ENCODE results near the gene PCDHB12. TPM values are rescaled to one million over a fixed set of nuclear protein-coding genes. Genes with fewer than 3 reads are reported as not detected.
"Not testable (repeated sequence)": the region's sequence is repeated elsewhere in the genome, so short reads cannot be mapped to it uniquely, and the experiment has no call there.

Gene PCDHB12
- total RNA-seq = not detected

DNA sequence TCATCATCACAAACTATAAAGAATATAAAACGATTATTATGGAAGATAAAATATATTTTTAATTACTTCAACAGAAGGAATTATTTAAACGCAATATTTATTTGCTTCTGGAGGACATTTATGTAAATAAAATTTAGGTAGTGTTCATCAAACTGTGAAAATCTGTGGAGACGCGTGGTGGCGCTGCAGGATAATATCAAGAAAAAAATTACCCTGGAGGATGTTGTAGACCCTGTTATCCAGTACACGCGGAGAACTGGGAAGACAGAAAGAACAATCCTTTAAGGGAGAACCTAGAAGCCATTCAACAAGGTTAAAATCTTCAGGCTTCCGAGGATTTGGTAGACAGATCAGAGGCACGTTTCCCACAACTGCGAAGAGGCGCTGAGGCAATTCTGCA, at the start of gene PCDHB12:
Gene PCDHB12 (plus strand): TSS at position 242 of the 400 bp plus-strand sequence. CDS start 189 bp downstream, outside the sequence.
- H3K4me3 Mint-ChIP-seq = no peak within 1 kb of the TSS
- DNase-seq (no peak), ATAC-seq (ENCODE audit: low read depth) (no peak)
- H3K27me3 Mint-ChIP-seq = peaks cover 13% of the 10 kb centered on the region
- POLR2A ChIA-PET = no interaction called here
- no peak within 1 kb of the TSS for H3K27ac Mint-ChIP-seq
- H3K9me3 Mint-ChIP-seq = peaks cover 7% of the 10 kb centered on the region
- no peaks in the 10 kb centered on the region for H3K4me1 Mint-ChIP-seq
- no peaks in the 10 kb centered on the region for H3K36me3 Mint-ChIP-seq

DNA sequence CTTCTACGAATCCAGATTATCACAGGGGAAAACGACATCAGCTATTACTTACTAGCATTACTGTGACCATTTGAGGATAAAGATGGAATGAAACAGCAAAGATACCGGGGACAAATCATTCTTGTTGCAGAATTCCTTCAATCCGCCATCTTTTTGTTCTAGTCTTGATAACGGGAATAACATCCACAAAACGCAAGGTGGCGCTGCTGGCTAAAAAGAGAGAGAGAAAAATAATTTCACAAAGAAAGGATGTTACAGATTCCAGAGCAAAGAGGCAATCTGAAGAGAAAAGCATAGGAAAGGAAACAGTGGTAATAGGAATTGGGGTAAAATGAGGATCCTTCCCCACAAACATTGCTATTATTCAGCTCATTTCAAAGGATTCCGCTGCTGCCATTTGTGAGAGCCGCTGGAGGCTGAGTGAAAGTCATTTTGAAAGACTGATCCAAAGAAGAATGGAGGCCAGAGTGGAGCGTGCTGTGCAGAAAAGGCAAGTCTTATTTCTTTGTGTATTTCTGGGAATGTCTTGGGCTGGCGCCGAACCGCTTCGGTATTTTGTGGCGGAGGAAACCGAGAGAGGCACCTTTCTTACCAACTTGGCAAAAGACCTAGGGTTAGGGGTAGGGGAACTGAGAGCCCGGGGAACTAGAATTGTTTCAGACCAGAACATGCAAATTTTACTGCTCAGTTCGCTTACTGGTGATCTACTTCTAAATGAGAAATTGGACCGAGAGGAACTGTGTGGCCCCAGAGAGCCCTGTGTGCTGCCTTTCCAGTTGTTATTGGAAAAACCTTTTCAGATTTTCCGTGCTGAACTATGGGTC, 35.9 kb upstream of the PCDHB12 start, which contains the start of gene PCDHB7:
Gene PCDHB7 (plus strand): TSS at position 264 of the 824 bp plus-strand sequence. CDS start 192 bp downstream, at position 456.
- no peak for DNase-seq

DNA sequence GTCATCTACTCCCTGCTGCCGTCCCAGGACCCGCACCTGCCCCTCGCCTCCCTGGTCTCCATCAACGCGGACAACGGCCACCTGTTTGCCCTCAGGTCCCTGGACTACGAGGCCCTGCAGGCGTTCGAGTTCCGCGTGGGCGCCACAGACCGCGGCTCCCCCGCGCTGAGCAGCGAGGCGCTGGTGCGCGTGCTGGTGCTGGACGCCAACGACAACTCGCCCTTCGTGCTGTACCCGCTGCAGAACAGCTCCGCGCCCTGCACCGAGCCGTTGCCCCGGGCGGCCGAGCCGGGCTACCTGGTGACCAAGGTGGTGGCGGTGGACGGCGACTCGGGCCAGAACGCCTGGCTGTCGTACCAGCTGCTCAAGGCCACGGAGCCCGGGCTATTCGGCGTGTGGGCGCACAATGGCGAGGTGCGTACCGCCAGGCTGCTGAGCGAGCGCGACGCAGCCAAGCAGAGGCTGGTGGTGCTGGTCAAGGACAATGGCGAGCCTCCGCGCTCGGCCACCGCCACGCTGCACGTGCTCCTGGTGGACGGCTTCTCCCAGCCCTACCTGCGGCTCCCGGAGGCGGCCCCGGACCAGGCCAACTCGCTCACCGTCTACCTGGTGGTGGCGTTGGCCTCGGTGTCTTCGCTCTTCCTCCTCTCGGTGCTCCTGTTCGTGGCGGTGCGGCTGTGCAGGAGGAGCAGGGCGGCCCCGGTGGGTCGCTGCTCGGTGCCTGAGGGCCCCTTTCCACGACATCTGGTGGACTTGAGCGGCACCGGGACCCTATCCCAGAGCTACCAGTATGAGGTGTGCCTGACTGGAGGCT, 34.0 kb upstream of the PCDHB12 start:
- DNase-seq; ATAC-seq (ENCODE audit: low read depth); H3K36me3 Mint-ChIP-seq; H3K9me3 Mint-ChIP-seq; POLR2A ChIA-PET; H3K4me1 Mint-ChIP-seq; H3K27me3 Mint-ChIP-seq; H3K4me3 Mint-ChIP-seq: not testable (repeated sequence)
- peak overlapping the region; percentile 18 for H3K27ac Mint-ChIP-seq

More for the DNA sequence above, 35.9 kb upstream of the PCDHB12 start, which contains the start of gene PCDHB7:
- no peaks in the 10 kb centered on the region for H3K36me3 Mint-ChIP-seq
- no peak within 1 kb of the TSS for H3K4me3 Mint-ChIP-seq
- no peaks in the 10 kb centered on the region for H3K27me3 Mint-ChIP-seq
- no peaks in the 10 kb centered on the region for H3K4me1 Mint-ChIP-seq
- POLR2A ChIA-PET = no interaction called here
- H3K9me3 Mint-ChIP-seq = peaks cover 1% of the 10 kb centered on the region
- ATAC-seq (ENCODE audit: low read depth) = no peak
- no peak within 1 kb of the TSS for H3K27ac Mint-ChIP-seq

DNA sequence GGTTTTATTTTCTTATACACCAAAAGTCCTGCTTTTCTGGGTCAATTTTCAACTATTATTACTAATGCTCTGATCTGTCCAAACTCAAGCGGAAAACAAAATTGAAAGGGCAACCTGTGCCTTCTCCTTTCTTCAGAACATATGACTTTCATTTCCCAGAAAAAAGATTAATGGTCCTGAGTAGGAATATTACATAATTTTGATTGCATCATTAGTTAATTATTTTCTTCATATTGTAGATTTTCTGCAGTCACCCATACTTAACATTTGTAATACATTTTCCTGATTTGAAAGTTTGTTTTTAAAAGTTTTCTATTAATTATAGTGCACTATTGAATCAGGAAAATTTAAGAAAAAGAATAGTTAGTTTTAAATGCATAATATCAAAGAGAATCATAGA, 32.6 kb upstream of the PCDHB12 start:
- H3K27ac Mint-ChIP-seq = no peak overlapping the region
- DNase-seq (no peak), ATAC-seq (ENCODE audit: low read depth) (no peak)
- H3K4me1 Mint-ChIP-seq = no peaks in the 10 kb centered on the region
- peaks cover 1% of the 10 kb centered on the region for H3K9me3 Mint-ChIP-seq
- POLR2A ChIA-PET = no interaction called here
- H3K36me3 Mint-ChIP-seq = no peaks in the 10 kb centered on the region
- H3K4me3 Mint-ChIP-seq = no peak overlapping the region
- H3K27me3 Mint-ChIP-seq = no peaks in the 10 kb centered on the region

DNA sequence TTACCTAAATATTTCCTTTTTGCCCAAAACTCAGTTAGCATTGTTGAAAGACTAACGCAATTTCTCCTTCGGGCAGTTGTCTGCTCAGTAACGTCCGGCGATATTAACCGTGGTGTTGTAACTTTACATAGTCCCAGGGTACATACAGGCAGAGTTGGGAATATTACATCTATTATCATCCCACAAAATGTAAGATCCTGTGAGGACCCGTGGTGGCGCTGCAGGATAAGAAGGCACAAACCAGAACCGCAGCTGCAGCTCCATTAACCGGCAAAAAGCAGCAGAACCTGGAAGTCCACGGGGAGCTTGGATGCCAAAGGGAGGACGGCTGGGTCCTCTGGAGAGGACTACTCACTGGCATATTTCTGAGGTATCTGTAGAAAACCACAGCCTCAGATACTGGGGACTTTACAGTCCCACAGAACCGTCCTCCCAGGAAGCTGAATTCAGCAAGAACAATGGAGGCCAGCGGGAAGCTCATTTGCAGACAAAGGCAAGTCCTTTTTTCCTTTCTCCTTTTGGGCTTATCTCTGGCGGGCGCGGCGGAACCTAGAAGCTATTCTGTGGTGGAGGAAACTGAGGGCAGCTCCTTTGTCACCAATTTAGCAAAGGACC, 30.8 kb upstream of the PCDHB12 start, which contains the start of gene PCDHB8:
Gene PCDHB8 (plus strand): TSS at position 214 of the 615 bp plus-strand sequence. CDS start 245 bp downstream, at position 459.
- H3K4me1 Mint-ChIP-seq; DNase-seq; H3K36me3 Mint-ChIP-seq; H3K27me3 Mint-ChIP-seq; POLR2A ChIA-PET; ATAC-seq (ENCODE audit: low read depth); H3K27ac Mint-ChIP-seq; H3K9me3 Mint-ChIP-seq; H3K4me3 Mint-ChIP-seq: not testable (repeated sequence)

DNA sequence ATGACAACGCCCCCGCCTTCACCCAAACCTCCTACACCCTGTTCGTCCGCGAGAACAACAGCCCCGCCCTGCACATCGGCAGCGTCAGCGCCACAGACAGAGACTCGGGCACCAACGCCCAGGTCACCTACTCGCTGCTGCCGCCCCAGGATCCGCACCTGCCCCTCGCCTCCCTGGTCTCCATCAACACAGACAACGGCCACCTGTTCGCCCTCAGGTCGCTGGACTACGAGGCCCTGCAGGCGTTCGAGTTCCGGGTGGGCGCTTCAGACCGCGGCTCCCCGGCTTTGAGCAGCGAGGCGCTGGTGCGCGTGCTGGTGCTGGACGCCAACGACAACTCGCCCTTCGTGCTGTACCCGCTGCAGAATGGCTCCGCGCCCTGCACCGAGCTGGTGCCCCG, 29.1 kb upstream of the PCDHB12 start:
- ATAC-seq (ENCODE audit: low read depth); POLR2A ChIA-PET; H3K9me3 Mint-ChIP-seq; H3K4me3 Mint-ChIP-seq; H3K27me3 Mint-ChIP-seq; H3K27ac Mint-ChIP-seq; H3K36me3 Mint-ChIP-seq; H3K4me1 Mint-ChIP-seq: not testable (repeated sequence)
- peak; percentile 44 for DNase-seq

DNA sequence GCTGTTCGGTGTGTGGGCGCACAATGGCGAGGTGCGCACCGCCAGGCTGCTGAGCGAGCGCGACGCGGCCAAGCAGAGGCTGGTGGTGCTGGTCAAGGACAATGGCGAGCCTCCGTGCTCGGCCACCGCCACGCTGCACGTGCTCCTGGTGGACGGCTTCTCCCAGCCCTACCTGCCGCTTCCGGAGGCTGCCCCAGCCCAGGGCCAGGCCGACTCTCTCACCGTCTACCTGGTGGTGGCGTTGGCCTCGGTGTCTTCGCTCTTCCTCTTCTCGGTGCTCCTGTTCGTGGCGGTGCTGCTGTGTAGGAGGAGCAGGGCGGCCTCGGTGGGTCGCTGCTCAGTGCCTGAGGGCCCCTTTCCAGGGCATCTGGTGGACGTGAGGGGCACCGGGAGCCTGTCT, 28.6 kb upstream of the PCDHB12 start:
- H3K27ac Mint-ChIP-seq, POLR2A ChIA-PET, H3K4me1 Mint-ChIP-seq: not testable (repeated sequence)

DNA sequence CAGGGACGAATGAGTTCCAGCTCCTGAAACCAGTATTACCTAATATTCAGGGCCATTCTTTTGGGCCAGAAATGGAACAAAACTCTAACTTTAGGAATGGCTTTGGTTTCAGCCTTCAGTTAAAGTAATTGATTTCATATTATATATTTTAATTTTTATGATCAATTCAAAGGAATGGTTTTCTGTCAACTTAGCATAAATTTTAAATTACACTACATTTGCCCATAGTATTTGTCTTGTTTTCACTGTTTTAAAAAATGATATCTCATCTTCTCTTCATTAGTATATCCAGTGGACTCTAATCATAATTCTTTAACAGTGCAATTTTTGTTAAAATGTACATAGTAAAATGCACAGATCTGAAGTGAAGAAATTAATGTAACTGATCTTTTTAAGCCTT, 28.2 kb upstream of the PCDHB12 start:
- ATAC-seq (ENCODE audit: low read depth) = no peak
- no peaks in the 10 kb centered on the region for H3K36me3 Mint-ChIP-seq
- DNase-seq = no peak
- H3K4me1 Mint-ChIP-seq = no peaks in the 10 kb centered on the region
- H3K27ac Mint-ChIP-seq = no peak overlapping the region
- H3K4me3 Mint-ChIP-seq = no peak overlapping the region
- peaks cover 15% of the 10 kb centered on the region for H3K27me3 Mint-ChIP-seq
- peaks cover 8% of the 10 kb centered on the region for H3K9me3 Mint-ChIP-seq
- POLR2A ChIA-PET = no interaction called here

More for the DNA sequence above, 28.6 kb upstream of the PCDHB12 start:
- H3K9me3 Mint-ChIP-seq; H3K4me3 Mint-ChIP-seq; DNase-seq; H3K36me3 Mint-ChIP-seq; ATAC-seq (ENCODE audit: low read depth): not testable (repeated sequence)
- H3K27me3 Mint-ChIP-seq = peaks cover 12% of the 10 kb centered on the region

DNA sequence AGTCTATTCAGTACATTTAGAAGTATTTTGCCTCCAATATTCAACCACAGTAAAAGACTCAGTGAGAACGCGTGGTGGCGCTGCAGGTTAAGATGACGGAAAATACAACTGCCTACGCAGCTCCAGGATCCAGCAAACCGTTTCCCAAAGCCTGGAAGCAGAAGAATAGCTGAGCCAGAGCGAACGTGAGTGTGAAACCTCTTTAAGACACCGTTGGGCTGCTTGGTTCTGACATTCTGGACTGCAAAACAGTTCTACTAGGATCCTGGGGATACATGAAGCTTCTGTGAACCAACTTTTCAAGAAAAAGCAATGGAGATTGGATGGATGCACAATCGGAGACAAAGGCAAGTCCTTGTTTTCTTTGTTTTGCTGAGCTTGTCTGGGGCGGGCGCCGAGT, 26.3 kb upstream of the PCDHB12 start, which contains the start of gene PCDHB16:
Gene PCDHB16 (plus strand): TSS at position 140 of the 400 bp plus-strand sequence. CDS start 173 bp downstream, at position 313.
- peak within 1 kb of the TSS; percentile 19 for H3K27ac Mint-ChIP-seq
- no peaks in the 10 kb centered on the region for H3K4me1 Mint-ChIP-seq
- ATAC-seq (ENCODE audit: low read depth) (no peak), DNase-seq (no peak)
- peaks cover 13% of the 10 kb centered on the region for H3K9me3 Mint-ChIP-seq
- H3K36me3 Mint-ChIP-seq = no peaks in the 10 kb centered on the region
- H3K4me3 Mint-ChIP-seq = no peak within 1 kb of the TSS
- peaks cover 16% of the 10 kb centered on the region for H3K27me3 Mint-ChIP-seq
- POLR2A ChIA-PET = no interaction called here

DNA sequence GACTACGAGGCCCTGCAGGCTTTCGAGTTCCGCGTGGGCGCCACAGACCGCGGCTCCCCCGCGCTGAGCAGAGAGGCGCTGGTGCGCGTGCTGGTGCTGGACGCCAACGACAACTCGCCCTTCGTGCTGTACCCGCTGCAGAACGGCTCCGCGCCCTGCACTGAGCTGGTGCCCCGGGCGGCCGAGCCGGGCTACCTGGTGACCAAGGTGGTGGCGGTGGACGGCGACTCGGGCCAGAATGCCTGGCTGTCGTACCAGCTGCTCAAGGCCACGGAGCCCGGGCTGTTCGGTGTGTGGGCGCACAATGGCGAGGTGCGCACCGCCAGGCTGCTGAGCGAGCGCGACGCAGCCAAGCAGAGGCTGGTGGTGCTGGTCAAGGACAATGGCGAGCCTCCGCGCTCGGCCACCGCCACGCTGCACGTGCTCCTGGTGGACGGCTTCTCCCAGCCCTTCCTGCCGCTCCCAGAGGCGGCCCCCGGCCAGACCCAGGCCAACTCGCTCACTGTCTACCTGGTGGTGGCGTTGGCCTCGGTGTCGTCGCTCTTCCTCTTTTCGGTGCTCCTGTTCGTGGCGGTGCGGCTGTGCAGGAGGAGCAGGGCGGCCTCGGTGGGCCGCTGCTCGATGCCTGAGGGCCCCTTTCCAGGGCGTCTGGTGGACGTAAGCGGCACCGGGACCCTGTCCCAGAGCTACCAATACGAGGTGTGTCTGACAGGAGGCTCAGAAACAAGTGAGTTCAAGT, 24.2 kb upstream of the PCDHB12 start:
- H3K27ac Mint-ChIP-seq; ATAC-seq (ENCODE audit: low read depth); DNase-seq; H3K36me3 Mint-ChIP-seq; POLR2A ChIA-PET; H3K4me1 Mint-ChIP-seq; H3K4me3 Mint-ChIP-seq: not testable (repeated sequence)
- H3K9me3 Mint-ChIP-seq = peaks cover 20% of the 10 kb centered on the region
- peaks cover 19% of the 10 kb centered on the region for H3K27me3 Mint-ChIP-seq

DNA sequence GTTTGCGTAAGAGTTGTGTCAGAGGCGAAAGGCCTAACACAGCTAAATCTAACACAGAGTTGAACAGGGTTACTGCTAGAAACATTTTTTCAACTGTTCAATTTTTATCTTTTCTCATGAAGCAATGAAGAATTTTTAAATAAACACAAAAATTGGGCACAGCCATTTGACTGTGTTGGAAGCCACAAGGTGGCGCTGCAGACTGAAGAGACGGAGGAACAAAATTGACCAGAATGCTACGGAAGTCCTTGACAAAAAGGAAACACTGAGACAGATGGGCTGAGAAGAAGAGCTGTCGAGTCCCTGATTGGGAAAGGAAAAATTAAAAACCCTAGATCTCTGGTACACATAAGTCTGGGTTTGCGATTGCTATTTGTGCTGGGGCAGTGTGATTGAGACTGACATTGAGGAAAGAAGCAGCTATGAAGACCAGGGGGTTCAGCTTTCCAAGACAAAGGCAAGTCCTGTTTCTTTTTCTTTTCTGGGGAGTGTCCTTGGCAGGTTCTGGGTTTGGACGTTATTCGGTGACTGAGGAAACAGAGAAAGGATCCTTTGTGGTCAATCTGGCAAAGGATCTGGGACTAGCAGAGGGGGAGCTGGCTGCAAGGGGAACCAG, 21.5 kb upstream of the PCDHB12 start, which contains the start of gene PCDHB9:
Gene PCDHB9 (plus strand): TSS at position 265 of the 616 bp plus-strand sequence. CDS start 158 bp downstream, at position 423.
- DNase-seq = no peak
- POLR2A ChIA-PET = no interaction called here
- peaks cover 20% of the 10 kb centered on the region for H3K27me3 Mint-ChIP-seq
- peaks cover 25% of the 10 kb centered on the region for H3K9me3 Mint-ChIP-seq
- H3K4me1 Mint-ChIP-seq = no peaks in the 10 kb centered on the region
- no peak within 1 kb of the TSS for H3K4me3 Mint-ChIP-seq
- H3K27ac Mint-ChIP-seq = no peak within 1 kb of the TSS
- no peaks in the 10 kb centered on the region for H3K36me3 Mint-ChIP-seq
- no peak for ATAC-seq (ENCODE audit: low read depth)

DNA sequence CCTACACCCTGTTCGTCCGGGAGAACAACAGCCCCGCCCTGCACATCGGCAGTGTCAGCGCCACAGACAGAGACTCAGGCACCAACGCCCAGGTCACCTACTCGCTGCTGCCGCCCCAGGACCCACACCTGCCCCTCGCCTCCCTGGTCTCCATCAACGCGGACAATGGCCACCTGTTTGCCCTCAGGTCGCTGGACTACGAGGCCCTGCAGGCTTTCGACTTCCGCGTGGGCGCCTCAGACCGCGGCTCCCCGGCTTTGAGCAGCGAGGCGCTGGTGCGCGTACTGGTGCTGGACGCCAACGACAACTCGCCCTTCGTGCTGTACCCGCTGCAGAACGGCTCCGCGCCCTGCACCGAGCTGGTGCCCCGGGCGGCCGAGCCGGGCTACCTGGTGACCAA, 19.8 kb upstream of the PCDHB12 start:
- H3K36me3 Mint-ChIP-seq; H3K4me3 Mint-ChIP-seq; ATAC-seq (ENCODE audit: low read depth); H3K27ac Mint-ChIP-seq; DNase-seq; H3K4me1 Mint-ChIP-seq; POLR2A ChIA-PET: not testable (repeated sequence)
- Mint-ChIP-seq H3K9me3 (peaks cover 29% of the 10 kb centered on the region), H3K27me3 (peaks cover 16% of the 10 kb centered on the region)

All from activated naive CD8-positive, alpha-beta T cell treated with anti-CD3 and anti-CD28 coated beads, Interleukin-2, amount 10 ng/mL, durations not matched to agents 7 days and 5 days (primary cell).